Ovary (tissue), 3 donors: ENCODE measurements around the gene NCAPG.

Experiments used
- CTCF ChIP-seq, 3 donors: fragments of 450-650 bp in 2 of 3; fragments of 200-600 bp in 1 of 3; IDR thresholded peaks; one replicate each; pipeline versions ENCODE4 v1.5.1 to v1.8.0; 2016 to 2022; ENCODE audit warnings: antibody characterized with exemption in 3 of 3, mild to moderate bottlenecking in 1 of 3
- EP300 ChIP-seq: sonication (generic); formaldehyde crosslinking; IDR thresholded peaks from one replicate; pipeline ENCODE4 v1.6.1; 2017; ENCODE audit warnings: antibody characterized with exemption
- POLR2A ChIP-seq: fragments of 450-650 bp; IDR thresholded peaks from one replicate; pipeline ENCODE4 v1.6.1; 2017; ENCODE audit warnings: antibody characterized with exemption, mild to moderate bottlenecking, moderate library complexity
- donor health status: DM: no; HTN: no; CAD: no.

GRCh38 chr4:17823871-17824669 is 13.3 kb downstream of the NCAPG start:
- no peak for TF ChIP-seq CTCF (IDR thresholded peaks at IDR 0.05)
- TF ChIP-seq POLR2A, result no peak
- TF ChIP-seq EP300, result no peak
